ENCODE measurements around the gene IFFO2.
"Not testable (repeated sequence)": the region's sequence is repeated elsewhere in the genome, so short reads cannot be mapped to it uniquely, and the experiment has no call there.

Gene IFFO2

DNA sequence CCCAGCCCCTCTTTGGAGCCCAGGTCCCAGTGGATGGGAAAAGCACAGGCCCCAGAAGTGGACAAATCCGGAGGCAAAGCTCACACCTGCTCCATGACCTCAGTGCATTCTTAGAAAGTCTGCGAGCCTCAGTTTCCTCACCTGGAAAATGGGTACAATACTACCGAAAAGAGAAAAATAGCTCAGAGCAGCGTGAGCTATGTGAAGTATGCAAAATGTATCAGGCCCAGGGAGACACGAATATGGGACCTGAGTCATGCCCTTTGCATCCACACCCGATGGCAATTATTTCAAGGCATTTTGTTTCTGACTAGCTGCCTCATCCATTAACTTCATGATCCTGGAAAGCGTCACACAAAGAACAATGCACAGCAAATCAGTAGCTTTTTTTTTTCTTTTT lies 63.4 kb downstream of the IFFO2 start:
- Mint-ChIP-seq H3K36me3 (ENCODE audit: low read depth) (no peaks in the 10 kb centered on the region), H3K4me1 (peaks cover 8% of the 10 kb centered on the region), H3K4me3 (no peak overlapping the region), H3K9me3 (no peaks in the 10 kb centered on the region), H3K27me3 (ENCODE audit: low read depth) (no peaks in the 10 kb centered on the region), H3K27ac (no peak overlapping the region)
- no peak for TF ChIP-seq CTCF (IDR thresholded peaks at IDR 0.05; ENCODE audit: unreplicated experiment in 3 of 3)

DNA sequence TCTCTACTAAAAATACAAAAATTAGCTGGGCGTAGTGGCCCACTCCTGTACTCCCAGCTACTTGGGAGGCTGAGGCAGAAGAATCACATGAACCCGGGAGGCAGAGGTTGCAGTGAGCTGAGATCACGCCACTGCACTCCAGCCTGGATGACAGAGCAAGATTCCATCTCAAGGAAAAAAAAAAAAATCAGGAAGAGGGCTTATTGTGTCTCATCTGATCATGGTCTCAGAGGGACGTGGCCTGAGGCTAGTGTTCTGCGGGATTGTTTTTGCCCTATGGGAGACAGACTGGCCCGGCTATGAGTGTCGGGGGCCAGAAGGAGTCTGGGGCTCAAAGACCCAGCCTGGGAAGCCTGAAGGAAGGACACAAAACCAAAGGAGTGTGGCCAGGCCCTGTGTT lies 64.6 kb downstream of the IFFO2 start:
- H3K36me3 Mint-ChIP-seq (ENCODE audit: low read depth); H3K4me3 Mint-ChIP-seq; H3K27ac Mint-ChIP-seq; H3K4me1 Mint-ChIP-seq; H3K9me3 Mint-ChIP-seq; H3K27me3 Mint-ChIP-seq (ENCODE audit: low read depth): not testable (repeated sequence)

GRCh38 chr1:18891426-18891780 lies 65.1 kb downstream of the IFFO2 start:
- TF ChIP-seq CTCF (IDR thresholded peaks at IDR 0.05; ENCODE audit: unreplicated experiment in 3 of 3) = no peak
- H3K27ac Mint-ChIP-seq = no peak overlapping the region
- no peaks in the 10 kb centered on the region for H3K9me3 Mint-ChIP-seq
- H3K4me1 Mint-ChIP-seq = peaks cover 8% of the 10 kb centered on the region
- H3K27me3 Mint-ChIP-seq (ENCODE audit: low read depth) = no peaks in the 10 kb centered on the region
- H3K4me3 Mint-ChIP-seq = no peak overlapping the region
- peaks cover 3% of the 10 kb centered on the region for H3K36me3 Mint-ChIP-seq (ENCODE audit: low read depth)

GRCh38 chr1:18890706-18891425 lies 65.6 kb downstream of the IFFO2 start:
- TF ChIP-seq CTCF (IDR thresholded peaks at IDR 0.05; ENCODE audit: unreplicated experiment in 3 of 3) = no peak
- H3K27me3 Mint-ChIP-seq (ENCODE audit: low read depth) = no peaks in the 10 kb centered on the region
- peaks cover 8% of the 10 kb centered on the region for H3K4me1 Mint-ChIP-seq
- no peak overlapping the region for H3K27ac Mint-ChIP-seq
- H3K9me3 Mint-ChIP-seq = no peaks in the 10 kb centered on the region
- peaks cover 3% of the 10 kb centered on the region for H3K36me3 Mint-ChIP-seq (ENCODE audit: low read depth)
- H3K4me3 Mint-ChIP-seq = no peak overlapping the region

DNA sequence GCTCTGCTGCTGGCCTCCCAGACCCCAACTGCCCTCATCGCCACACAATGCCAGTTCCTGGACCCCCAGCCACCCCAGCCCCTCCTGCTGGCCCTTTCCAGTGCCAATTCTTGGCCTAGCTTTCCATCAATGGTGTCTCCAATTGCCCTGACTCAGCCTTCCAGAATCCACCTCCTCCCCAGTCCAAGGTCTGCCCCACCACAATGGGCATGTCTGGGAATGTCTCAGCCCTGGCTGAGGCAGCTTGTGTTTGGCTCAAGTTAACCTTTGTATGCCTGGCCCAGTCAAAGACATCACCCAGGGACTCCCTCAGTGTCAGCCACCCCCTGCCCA lies 70.5 kb downstream of the IFFO2 start:
- Mint-ChIP-seq H3K9me3 (no peaks in the 10 kb centered on the region), H3K4me3 (no peak overlapping the region), H3K27me3 (ENCODE audit: low read depth) (peaks cover 22% of the 10 kb centered on the region), H3K36me3 (ENCODE audit: low read depth) (peaks cover 12% of the 10 kb centered on the region), H3K27ac (no peak overlapping the region), H3K4me1 (peaks cover 16% of the 10 kb centered on the region)
- TF ChIP-seq CTCF (IDR thresholded peaks at IDR 0.05; ENCODE audit: unreplicated experiment in 3 of 3) = no peak

DNA sequence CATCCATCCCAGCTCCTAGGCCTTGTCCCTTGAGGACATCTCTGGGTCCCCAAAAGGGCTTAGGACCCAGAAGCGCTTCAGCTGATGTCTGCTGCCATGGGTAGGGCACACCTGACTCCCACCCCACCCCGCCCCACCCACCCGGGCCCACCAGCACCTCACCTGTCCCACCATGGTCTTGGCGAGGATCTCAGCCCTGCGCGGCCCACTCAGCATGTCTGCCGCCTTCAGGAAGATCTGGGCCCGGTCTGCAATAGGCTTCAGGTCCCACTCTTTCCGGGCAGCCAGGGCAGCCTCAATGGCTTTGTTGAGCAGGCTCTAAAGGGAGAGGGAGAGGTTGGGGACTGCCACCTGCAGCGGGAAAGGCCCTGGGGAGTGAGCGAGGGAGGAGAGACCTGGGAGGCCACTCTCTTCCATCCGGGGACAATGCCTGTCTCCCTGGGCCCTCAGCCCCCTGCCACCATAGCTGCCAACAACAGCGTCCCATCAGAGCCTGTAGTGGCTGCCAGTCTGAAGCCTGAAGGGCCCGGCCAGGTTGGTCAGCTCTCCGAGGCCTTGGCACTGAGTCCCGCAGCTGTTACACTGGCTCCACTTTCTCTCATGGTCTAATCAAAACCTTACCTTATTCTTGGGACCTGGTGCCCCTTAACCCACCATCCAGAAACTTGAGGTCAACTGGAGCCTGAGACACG lies 71.0 kb downstream of the IFFO2 start:
- Mint-ChIP-seq H3K9me3 (no peaks in the 10 kb centered on the region), H3K36me3 (ENCODE audit: low read depth) (peaks cover 12% of the 10 kb centered on the region), H3K4me3 (no peak overlapping the region), H3K27me3 (ENCODE audit: low read depth) (peaks cover 27% of the 10 kb centered on the region), H3K27ac (no peak overlapping the region), H3K4me1 (peaks cover 16% of the 10 kb centered on the region)
- no peak for TF ChIP-seq CTCF (IDR thresholded peaks at IDR 0.05; ENCODE audit: unreplicated experiment in 3 of 3)
